GM18520 (cell line): ENCODE data around the gene ZNF471.
A peak's percentile ranks its signal among the peaks of the same experiment; 100 is the strongest.

Experiments used
- ATAC-seq: cut with Tn5 transposase; IDR thresholded peaks from one replicate; pipeline ENCODE4 v1.9.1; 2021; ENCODE audit not compliant: unreplicated experiment

Gene ZNF471

GRCh38 chr19:56507446-56508289, at the start of gene ZNF471:
Gene ZNF471, plus strand, starts transcription at chr19:56507855. Its CDS starts 3,717 bp downstream, at chr19:56511572.
- no peak for ATAC-seq

GRCh38 chr19:56474308-56474707, 33.3 kb upstream of the ZNF471 start:
- no peak for ATAC-seq

GRCh38 chr19:56476093-56476492, 31.6 kb upstream of the ZNF471 start:
- ATAC-seq, result no peak

- no peak for ATAC-seq
Measured at GRCh38 chr19:56476651-56477428, 30.8 kb upstream of the ZNF471 start, which contains the start of gene ZNF667. Gene ZNF667, minus strand, starts transcription at chr19:56477345. Its CDS starts 14,975 bp downstream, at chr19:56462370.

- no peak for ATAC-seq
Measured at GRCh38 chr19:56477429-56478338, 30.0 kb upstream of the ZNF471 start.

GRCh38 chr19:56491399-56491798, 16.3 kb upstream of the ZNF471 start:
- no peak for ATAC-seq

GRCh38 chr19:56504581-56504980, 3.1 kb upstream of the ZNF471 start:
- no peak for ATAC-seq

- ATAC-seq, result no peak
Measured at GRCh38 chr19:56508290-56508778, 679 bp downstream of the ZNF471 start.

- no peak for ATAC-seq
Measured at GRCh38 chr19:56525214-56525860, 17.7 kb downstream of the ZNF471 start.

- no peak for ATAC-seq
Measured at GRCh38 chr19:56537442-56537841, 29.8 kb downstream of the ZNF471 start.

GRCh38 chr19:56538254-56538760, 30.7 kb downstream of the ZNF471 start:
- ATAC-seq, result no peak

GRCh38 chr19:56538761-56539263, 31.2 kb downstream of the ZNF471 start, which contains the start of gene ZFP28:
Gene ZFP28, plus strand, starts transcription at chr19:56538948. Its CDS starts 71 bp downstream, at chr19:56539019.
- ATAC-seq, result no peak

GRCh38 chr19:56543776-56544175, 36.1 kb downstream of the ZNF471 start:
- ATAC-seq, result no peak

GRCh38 chr19:56547535-56547934, 39.9 kb downstream of the ZNF471 start:
- ATAC-seq, result no peak

- no peak for ATAC-seq
Measured at GRCh38 chr19:56554272-56554869, 46.7 kb downstream of the ZNF471 start.

- no peak for ATAC-seq
Measured at GRCh38 chr19:56562766-56563165, 55.1 kb downstream of the ZNF471 start.

GRCh38 chr19:56566904-56567273, 59.2 kb downstream of the ZNF471 start:
- ATAC-seq, result no peak

- peak; percentile 80 for ATAC-seq
Measured at GRCh38 chr19:56567274-56568120, 59.8 kb downstream of the ZNF471 start, which contains the start of gene ZNF470. Gene ZNF470, plus strand, starts transcription at chr19:56567468. Its CDS starts 2,844 bp downstream, at chr19:56570312.
